ENCODE data around the gene CHN1.
A peak's percentile ranks its signal among the peaks of the same experiment; 100 is the strongest.

DNA sequence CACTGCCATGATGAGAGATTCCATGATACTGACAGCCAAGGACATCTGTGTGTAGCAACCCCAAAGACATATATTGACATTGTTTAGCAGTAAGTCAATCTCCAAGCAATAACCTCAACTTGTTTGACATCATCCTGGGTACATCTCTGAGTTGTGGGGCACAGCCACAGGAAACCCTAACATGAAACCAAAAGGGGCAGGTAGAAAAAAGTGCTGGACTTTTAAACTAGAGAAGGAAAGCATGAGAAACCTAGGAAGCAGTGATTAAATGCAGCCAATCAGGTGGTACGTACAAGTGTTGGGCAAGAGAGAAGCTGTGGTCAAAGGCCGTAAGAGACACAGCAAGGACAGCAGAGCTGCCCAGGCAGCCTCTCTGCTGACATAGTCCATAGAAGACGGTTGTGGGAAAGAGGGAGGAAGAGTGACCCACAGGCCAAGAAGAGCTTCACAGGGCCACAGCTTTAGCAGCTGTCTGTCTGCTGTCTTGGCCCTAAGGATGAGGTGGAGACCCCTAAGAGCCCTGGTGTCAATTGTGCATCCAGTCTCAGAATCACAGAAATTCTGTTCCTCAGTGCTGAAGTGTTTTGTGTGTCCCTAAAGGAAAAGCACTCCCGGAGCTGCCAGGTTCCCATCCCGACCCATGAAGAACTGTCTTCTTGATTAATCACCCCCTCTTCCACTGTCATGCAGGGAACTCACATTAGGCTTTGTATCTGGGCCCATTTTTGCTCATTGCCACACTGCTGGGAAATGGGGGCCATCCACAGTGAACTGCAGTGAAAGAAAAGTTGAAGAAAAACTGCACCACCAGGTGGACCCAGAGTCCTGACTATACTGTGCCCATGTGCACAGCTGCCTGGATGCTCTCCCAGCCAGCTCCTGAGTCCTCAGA lies 25.4 kb upstream of the CHN1 start:
- TF ChIP-seq, protein P1, sequence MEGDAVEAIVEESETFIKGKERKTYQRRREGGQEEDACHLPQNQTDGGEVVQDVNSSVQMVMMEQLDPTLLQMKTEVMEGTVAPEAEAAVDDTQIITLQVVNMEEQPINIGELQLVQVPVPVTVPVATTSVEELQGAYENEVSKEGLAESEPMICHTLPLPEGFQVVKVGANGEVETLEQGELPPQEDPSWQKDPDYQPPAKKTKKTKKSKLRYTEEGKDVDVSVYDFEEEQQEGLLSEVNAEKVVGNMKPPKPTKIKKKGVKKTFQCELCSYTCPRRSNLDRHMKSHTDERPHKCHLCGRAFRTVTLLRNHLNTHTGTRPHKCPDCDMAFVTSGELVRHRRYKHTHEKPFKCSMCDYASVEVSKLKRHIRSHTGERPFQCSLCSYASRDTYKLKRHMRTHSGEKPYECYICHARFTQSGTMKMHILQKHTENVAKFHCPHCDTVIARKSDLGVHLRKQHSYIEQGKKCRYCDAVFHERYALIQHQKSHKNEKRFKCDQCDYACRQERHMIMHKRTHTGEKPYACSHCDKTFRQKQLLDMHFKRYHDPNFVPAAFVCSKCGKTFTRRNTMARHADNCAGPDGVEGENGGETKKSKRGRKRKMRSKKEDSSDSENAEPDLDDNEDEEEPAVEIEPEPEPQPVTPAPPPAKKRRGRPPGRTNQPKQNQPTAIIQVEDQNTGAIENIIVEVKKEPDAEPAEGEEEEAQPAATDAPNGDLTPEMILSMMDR (IDR thresholded peaks at IDR 0.05): peak; percentile 50
- no peak for TF ChIP-seq MXI1 (IDR thresholded peaks at IDR 0.05; ENCODE audit: low read depth, low read length)
- no peak for TF ChIP-seq SIN3A (IDR thresholded peaks at IDR 0.05; ENCODE audit: borderline replicate concordance, low read depth, low read length)
